ENCODE data around the gene DIO3.

The DIO3 gene

GRCh38 chr14:101602466-101602840, 41.2 kb downstream of the DIO3 start:
- no peak for DNase-seq (ENCODE audit: low read depth)
- no peak overlapping the region for H3K4me3 ChIP-seq (replicated peaks; ENCODE audit: low read depth, low read length)
- no peak for TF ChIP-seq CTCF (IDR thresholded peaks at IDR 0.05; ENCODE audit: low read length, missing control alignments)

GRCh38 chr14:101603096-101603495, 41.8 kb downstream of the DIO3 start:
- H3K4me3 ChIP-seq (replicated peaks; ENCODE audit: low read depth, low read length), result no peak overlapping the region
- TF ChIP-seq CTCF (IDR thresholded peaks at IDR 0.05; ENCODE audit: low read length, missing control alignments), result no peak
- DNase-seq (ENCODE audit: low read depth), result no peak

- no peak for TF ChIP-seq CTCF (IDR thresholded peaks at IDR 0.05; ENCODE audit: low read length, missing control alignments)
- DNase-seq (ENCODE audit: low read depth), result no peak
Measured at GRCh38 chr14:101604228-101604934, 43.1 kb downstream of the DIO3 start.

GRCh38 chr14:101604935-101605780, 43.9 kb downstream of the DIO3 start:
- no peak for DNase-seq (ENCODE audit: low read depth)
- no peak overlapping the region for H3K4me3 ChIP-seq (replicated peaks; ENCODE audit: low read depth, low read length)
- no peak for TF ChIP-seq CTCF (IDR thresholded peaks at IDR 0.05; ENCODE audit: low read length, missing control alignments)

More at GRCh38 chr14:101604228-101604934, 43.1 kb downstream of the DIO3 start:
- H3K4me3 ChIP-seq (replicated peaks; ENCODE audit: low read depth, low read length), result no peak overlapping the region

GRCh38 chr14:101605836-101606235, 44.5 kb downstream of the DIO3 start:
- TF ChIP-seq CTCF (IDR thresholded peaks at IDR 0.05; ENCODE audit: low read length, missing control alignments), result no peak
- H3K4me3 ChIP-seq (replicated peaks; ENCODE audit: low read depth, low read length), result no peak overlapping the region
- DNase-seq (ENCODE audit: low read depth), result no peak

Data from fibroblast of pulmonary artery (primary cell).